GM12873 (cell line): Measurements from ENCODE around the gene STIM1.

Experiments
- TF ChIP-seq, protein P1 (sequence below): IDR thresholded peaks from 2 replicates; pipeline ENCODE4 v1.5.1; 2012; ENCODE audit warnings: low read depth, mild to moderate bottlenecking, moderate library complexity, low read length, control low read depth; ENCODE audit not compliant: insufficient read depth; ENCODE audit errors: missing control alignments

Gene STIM1

GRCh38 chr11:4084406-4085125, 229.1 kb downstream of the STIM1 start:
- TF ChIP-seq, protein P1, sequence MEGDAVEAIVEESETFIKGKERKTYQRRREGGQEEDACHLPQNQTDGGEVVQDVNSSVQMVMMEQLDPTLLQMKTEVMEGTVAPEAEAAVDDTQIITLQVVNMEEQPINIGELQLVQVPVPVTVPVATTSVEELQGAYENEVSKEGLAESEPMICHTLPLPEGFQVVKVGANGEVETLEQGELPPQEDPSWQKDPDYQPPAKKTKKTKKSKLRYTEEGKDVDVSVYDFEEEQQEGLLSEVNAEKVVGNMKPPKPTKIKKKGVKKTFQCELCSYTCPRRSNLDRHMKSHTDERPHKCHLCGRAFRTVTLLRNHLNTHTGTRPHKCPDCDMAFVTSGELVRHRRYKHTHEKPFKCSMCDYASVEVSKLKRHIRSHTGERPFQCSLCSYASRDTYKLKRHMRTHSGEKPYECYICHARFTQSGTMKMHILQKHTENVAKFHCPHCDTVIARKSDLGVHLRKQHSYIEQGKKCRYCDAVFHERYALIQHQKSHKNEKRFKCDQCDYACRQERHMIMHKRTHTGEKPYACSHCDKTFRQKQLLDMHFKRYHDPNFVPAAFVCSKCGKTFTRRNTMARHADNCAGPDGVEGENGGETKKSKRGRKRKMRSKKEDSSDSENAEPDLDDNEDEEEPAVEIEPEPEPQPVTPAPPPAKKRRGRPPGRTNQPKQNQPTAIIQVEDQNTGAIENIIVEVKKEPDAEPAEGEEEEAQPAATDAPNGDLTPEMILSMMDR, result no peak

DNA sequence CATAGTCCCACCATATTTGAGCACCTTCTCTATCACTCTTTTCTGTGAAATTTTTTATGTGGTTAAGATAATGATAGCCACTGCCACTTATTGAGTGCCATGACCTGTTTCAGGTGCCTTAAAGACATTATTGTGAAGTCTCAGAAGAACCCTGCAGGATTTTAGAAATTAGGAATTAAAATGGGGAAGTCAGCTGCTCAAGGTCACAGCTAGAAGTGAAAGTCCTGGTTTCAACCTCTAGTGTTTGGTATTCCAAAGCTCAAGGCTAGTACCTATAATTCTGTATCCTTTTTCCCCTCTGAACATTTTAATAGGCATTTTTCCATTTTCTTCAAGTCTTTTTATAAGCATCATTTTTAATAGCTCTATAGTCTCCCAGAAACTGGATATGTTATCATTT, 230.1 kb downstream of the STIM1 start:
- TF ChIP-seq, protein P1, result no peak

DNA sequence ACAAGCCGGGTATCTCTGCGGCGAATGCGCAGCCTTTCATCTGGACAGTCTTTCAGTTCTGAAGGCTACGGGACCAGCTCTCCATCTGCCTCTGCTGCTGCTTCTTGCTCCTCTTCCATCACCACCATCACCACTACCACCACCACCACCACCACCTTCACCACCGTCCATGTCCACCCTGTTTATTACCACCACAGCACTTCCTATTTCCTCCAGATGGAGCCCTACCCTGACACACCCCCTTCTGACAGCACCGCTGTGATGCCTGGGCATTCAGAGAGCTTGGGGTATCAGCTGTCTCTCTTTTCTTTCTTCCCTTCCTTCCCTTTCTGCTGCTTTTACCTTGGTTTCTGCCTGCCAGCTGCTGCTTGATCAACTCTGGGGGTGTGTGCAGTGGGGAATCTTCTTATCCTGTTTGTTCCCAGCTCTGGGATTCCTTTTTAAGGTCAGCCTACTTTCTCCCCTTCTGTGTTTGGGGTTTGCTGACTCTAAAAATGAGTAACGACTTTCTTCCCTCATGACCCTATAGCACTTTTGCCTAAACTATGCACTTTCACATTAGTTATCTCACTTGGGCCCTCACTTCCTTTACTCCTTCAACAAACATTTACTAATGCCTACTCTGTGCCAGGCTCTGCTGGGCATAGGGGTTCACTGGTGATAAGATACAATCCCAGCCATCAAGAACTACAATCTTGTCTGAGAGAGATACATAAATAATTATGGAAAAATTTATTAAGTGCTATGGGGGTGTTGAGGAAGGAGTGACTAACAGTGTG, 231.3 kb downstream of the STIM1 start:
- TF ChIP-seq, protein P1, result no peak

DNA sequence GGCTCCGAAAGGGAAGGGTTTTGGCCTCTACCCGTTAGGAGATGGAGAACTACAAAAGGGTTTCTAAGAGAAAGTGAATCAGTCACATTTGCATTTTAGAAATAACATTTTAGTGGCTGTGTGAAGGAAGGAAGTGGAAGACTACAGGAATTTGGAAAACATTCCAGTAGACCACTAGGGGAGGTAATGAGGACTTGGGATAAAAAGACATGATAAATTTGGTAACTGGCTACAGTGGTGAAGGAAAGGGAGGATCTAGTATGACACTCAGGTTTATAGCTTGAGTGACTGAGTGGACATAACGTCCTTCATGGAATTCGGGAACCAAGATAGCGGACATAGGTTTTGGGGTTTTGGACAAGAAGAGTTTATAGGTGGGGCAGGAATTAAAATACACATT, 232.1 kb downstream of the STIM1 start:
- TF ChIP-seq, protein P1, result no peak

DNA sequence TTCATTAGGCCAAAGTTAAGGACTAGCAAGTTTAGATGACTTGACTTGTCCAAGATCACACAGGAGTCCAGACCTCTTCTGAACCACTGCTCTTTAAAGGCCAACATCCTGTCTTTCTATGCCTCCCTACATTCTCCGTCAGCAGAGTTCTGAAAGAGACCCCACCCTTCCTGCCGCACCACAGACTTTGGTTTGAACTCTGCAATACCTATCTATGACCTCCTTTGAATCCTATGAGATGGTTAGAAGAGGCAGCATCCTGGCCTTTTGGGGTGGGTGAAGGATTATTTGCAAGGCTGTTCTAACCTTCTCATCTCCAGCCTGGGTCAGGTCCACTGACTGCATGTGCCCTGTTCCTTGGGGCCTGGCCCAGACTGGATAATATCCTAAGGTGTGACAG, 234.8 kb downstream of the STIM1 start:
- TF ChIP-seq, protein P1, result no peak

DNA sequence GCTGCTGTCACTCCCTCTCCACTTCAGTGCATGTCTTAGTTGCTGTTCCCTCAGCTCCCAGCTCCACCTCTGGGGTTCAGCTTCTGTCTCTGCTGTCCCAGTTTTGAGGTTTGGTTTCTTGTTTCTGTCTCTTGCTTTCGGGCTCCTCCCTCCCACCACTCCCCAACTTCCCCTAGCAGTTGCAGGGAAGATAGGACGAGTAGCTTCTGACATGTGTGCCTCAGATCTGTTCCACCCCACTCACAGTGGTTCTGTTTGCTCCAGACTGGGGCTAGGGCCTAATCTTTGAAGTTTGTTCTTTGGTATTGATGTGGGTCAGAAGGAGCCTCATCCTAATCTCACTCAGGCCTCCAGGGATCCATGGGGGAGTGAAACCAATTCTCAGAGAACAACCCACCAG, 236.6 kb downstream of the STIM1 start:
- TF ChIP-seq, protein P1, result no peak

- TF ChIP-seq, protein P1, result no peak
These were observed 238.3 kb downstream of the STIM1 start for GRCh38 chr11:4093519-4094347.
